Body of pancreas (tissue), 4 donors: ENCODE data around the gene NACC2. TPM values are rescaled to one million over a fixed set of nuclear protein-coding genes. Genes with fewer than 3 reads are reported as not detected.
A peak's percentile ranks its signal among the peaks of the same experiment; 100 is the strongest.

Source experiments
- ATAC-seq: fragments of 150-250 bp; one replicate; pipeline ENCODE4 v1.9.1; 2016
- DNase-seq, 4 donors: peaks; one replicate each; pipeline ENCODE4 v3.0.0-alpha.2; 2019
- H3K27ac ChIP-seq, 4 donors: fragments of 200-600 bp; sonication (generic); 1 replicate in 3 of 4; 2 replicates in 1 of 4; pipeline versions ENCODE4 v1.5.1 to v1.6.1; 2016 to 2019; ENCODE audit warnings: mild to moderate bottlenecking in 1 of 4, mixed read lengths in 1 of 4, moderate library complexity in 1 of 4
- H3K27me3 ChIP-seq, 2 donors: fragments of 200-600 bp; sonication (generic); one replicate each; pipeline ENCODE4 v1.6.0; 2016; ENCODE audit warnings: mild to moderate bottlenecking in 1 of 2
- H3K36me3 ChIP-seq, 2 donors: fragments of 200-600 bp; sonication (generic); replicated peaks in 1 of 2; 2 replicates each; pipeline ENCODE4 v1.5.1; 2016; ENCODE audit warnings: low read depth in 2 of 2; ENCODE audit not compliant: insufficient read depth in 1 of 2
- H3K4me1 ChIP-seq: fragments of 200-600 bp; sonication (generic); one replicate; pipeline ENCODE4 v1.6.0; 2016
- H3K4me3 ChIP-seq, 2 donors: fragments of 200-600 bp; sonication (generic); 1 replicate in 1 of 2; 2 replicates in 1 of 2; pipeline ENCODE4 v1.5.1; 2016 to 2019
- H3K9me3 ChIP-seq, 3 donors: fragments of 200-600 bp; sonication (generic); 1 replicate in 2 of 3; 2 replicates in 1 of 3; pipeline ENCODE4 v1.5.1; 2016
- POLR2A ChIP-seq, 3 donors: fragments of 450-650 bp; IDR thresholded peaks; one replicate each; pipeline ENCODE4 v1.6.1; 2016; ENCODE audit warnings: antibody characterized with exemption in 3 of 3, mild to moderate bottlenecking in 2 of 3
- WGBS, 2 donors: methylation state at CpG; one replicate each; pipeline ENCODE4 v1.1.5; 2017; 5-methylcytosine and 5-hydroxymethylcytosine counted together
- intact Hi-C: fragments of 100-400 bp; cut with DNase I; formaldehyde crosslinking; loops from one replicate; pipeline ENCODE4 v1.15.1; 2023
- total RNA-seq, 2 donors: library from RNA; depleted of rRNA; stranded (reverse); fragments of >200 nt; gene quantifications; one replicate each; pipeline ENCODE4 v1.1.0, GENCODE V29; 2016
- TF ChIP-seq, protein P1 (sequence below), 7 experiments: fragments of 450-650 bp in 4 of 7; fragments of 200-600 bp in 3 of 7; sonication (generic) in 3 of 7; IDR thresholded peaks; one replicate each; pipeline ENCODE4 v1.5.1; 2016 to 2019; ENCODE audit warnings: antibody characterized with exemption in 7 of 7

The NACC2 gene
- total RNA-seq, 2 donors from 2014 or later, result 16.6 to 21.1 TPM

DNA sequence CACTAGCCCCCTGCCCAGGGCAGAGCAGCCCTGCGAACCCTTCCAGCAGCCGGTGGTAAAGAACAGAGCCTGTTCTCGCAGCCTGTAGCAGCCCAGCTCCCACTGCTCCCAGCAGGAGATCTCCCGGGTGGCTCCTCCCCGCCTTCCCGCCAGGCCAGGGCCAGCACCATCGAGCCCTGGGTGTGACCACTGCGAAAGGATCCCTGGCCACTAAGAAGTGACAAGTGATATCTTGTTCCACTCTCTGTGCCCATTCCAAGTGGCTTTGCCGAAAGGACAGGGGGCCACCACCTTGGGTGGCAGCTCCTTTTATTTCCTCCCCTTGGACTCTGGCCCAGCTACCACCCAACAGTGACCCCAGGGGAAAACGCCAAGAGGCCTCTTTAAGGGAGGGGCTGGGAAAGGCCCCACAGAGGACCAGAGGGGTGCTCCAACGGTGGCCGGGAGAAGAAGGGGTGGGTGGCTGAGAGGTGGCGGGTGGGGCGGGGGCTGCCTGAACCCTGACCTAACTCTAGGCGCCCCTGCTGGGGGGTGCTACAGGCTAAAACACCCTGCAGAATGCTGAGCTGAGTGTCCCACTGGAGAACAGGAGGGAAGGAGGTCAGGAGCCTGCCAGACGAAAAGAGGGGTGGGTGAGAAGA, 1.6 kb downstream of the NACC2 start:
- H3K4me1 ChIP-seq, result peaks cover 63% of the 10 kb centered on the region
- H3K9me3 ChIP-seq, result no peaks in the 10 kb centered on the region
- TF ChIP-seq POLR2A (IDR thresholded peaks at IDR 0.05), result no peak
- TF ChIP-seq, protein P1, sequence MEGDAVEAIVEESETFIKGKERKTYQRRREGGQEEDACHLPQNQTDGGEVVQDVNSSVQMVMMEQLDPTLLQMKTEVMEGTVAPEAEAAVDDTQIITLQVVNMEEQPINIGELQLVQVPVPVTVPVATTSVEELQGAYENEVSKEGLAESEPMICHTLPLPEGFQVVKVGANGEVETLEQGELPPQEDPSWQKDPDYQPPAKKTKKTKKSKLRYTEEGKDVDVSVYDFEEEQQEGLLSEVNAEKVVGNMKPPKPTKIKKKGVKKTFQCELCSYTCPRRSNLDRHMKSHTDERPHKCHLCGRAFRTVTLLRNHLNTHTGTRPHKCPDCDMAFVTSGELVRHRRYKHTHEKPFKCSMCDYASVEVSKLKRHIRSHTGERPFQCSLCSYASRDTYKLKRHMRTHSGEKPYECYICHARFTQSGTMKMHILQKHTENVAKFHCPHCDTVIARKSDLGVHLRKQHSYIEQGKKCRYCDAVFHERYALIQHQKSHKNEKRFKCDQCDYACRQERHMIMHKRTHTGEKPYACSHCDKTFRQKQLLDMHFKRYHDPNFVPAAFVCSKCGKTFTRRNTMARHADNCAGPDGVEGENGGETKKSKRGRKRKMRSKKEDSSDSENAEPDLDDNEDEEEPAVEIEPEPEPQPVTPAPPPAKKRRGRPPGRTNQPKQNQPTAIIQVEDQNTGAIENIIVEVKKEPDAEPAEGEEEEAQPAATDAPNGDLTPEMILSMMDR (IDR thresholded peaks at IDR 0.05), result no peak
- no peaks in the 10 kb centered on the region for H3K27me3 ChIP-seq
- H3K27ac ChIP-seq, result peak overlapping the region; percentile 52 to 93 (median 86)
- WGBS, 2 donors, result 26 to 32% methylated on average over 10 to 16 of the region's 16 CpGs
- no peaks in the 10 kb centered on the region for H3K36me3 ChIP-seq
- intact Hi-C loops, result loop anchor here (5.0 kb wide), 1 partner anchor 36 kb away; no protein-coding TSS in a partner anchor
- DNase-seq, result peak in 2 of 4 donors; percentile 44 to 59
- peak overlapping the region in 1 of 2 donors; percentile 74 for H3K4me3 ChIP-seq
- no peak for ATAC-seq

GRCh38 chr9:136092741-136093140, 2.3 kb downstream of the NACC2 start:
- Histone ChIP-seq H3K27ac (peak overlapping the region in 3 of 4 donors; percentile 85 to 93 (median 88)), H3K27me3 (no peaks in the 10 kb centered on the region), H3K4me3 (no peak overlapping the region), H3K4me1 (peaks cover 65% of the 10 kb centered on the region), H3K36me3 (no peaks in the 10 kb centered on the region), H3K9me3 (no peaks in the 10 kb centered on the region)
- no peak for TF ChIP-seq POLR2A (IDR thresholded peaks at IDR 0.05)
- TF ChIP-seq, protein P1 (IDR thresholded peaks at IDR 0.05), result no peak
- WGBS, 2 donors, result 79 to 83% methylated on average over 6 to 9 of the region's 9 CpGs
- ATAC-seq (no peak), DNase-seq (no peak)
- intact Hi-C loops, result loop anchor here (5.0 kb wide), 1 partner anchor 35 kb away; no protein-coding TSS in a partner anchor

- Histone ChIP-seq H3K9me3 (no peaks in the 10 kb centered on the region), H3K4me1 (peaks cover 70% of the 10 kb centered on the region), H3K36me3 (no peaks in the 10 kb centered on the region), H3K4me3 (no peak overlapping the region), H3K27ac (peak overlapping the region in 3 of 4 donors; percentile 52 to 88 (median 85)), H3K27me3 (no peaks in the 10 kb centered on the region)
- TF ChIP-seq, protein P1 (IDR thresholded peaks at IDR 0.05), result no peak
- no peak for TF ChIP-seq POLR2A (IDR thresholded peaks at IDR 0.05)
- intact Hi-C loops, result loop anchor here (5.0 kb wide), 1 partner anchor 35 kb away; no protein-coding TSS in a partner anchor
- ATAC-seq, result no peak
- DNase-seq, result no peak
- WGBS, 2 donors, result 77 to 83% methylated on average over 10 of the region's 10 CpGs
These were observed 2.8 kb downstream of the NACC2 start for GRCh38 chr9:136092353-136092650.

GRCh38 chr9:136091582-136092352, 3.3 kb downstream of the NACC2 start:
- Histone ChIP-seq H3K4me3 (no peak overlapping the region), H3K9me3 (no peaks in the 10 kb centered on the region), H3K36me3 (no peaks in the 10 kb centered on the region), H3K27me3 (no peaks in the 10 kb centered on the region), H3K4me1 (peaks cover 75% of the 10 kb centered on the region), H3K27ac (peak overlapping the region; percentile 49 to 88 (median 53))
- TF ChIP-seq POLR2A (IDR thresholded peaks at IDR 0.05), result peak in 1 of 3 donors; percentile 14
- TF ChIP-seq, protein P1 (IDR thresholded peaks at IDR 0.05), result no peak
- WGBS, 2 donors, result 78 to 81% methylated on average over 20 of the region's 20 CpGs
- peak in 2 of 4 donors; percentile 56 to 58 for DNase-seq
- intact Hi-C loops, result loop anchor here (5.0 kb wide), 1 partner anchor 34 kb away; no protein-coding TSS in a partner anchor
- ATAC-seq, result no peak
